Endothelial cell of umbilical vein (primary cell): ENCODE results near the gene ZNF736. TPM values are rescaled to one million over a fixed set of nuclear protein-coding genes. Genes with fewer than 3 reads are reported as not detected.
"Not testable (repeated sequence)": the region's sequence is repeated elsewhere in the genome, so short reads cannot be mapped to it uniquely, and the experiment has no call there.

ENCODE experiments used
- BruUV-seq: library from RNA; stranded (reverse); fragments of 400-500 nt; replicated peaks from 2 replicates; lab custom pipeline; 2021; lab: Mats Ljungman, UMichigan
- CTCF ChIA-PET: fragments of 300-600, 350-600 bp; sonication (Branson Sonifier 250); formaldehyde crosslinking; loops from one replicate; lab custom pipeline; 2021; ENCODE audit warnings: antibody characterized with exemption, inconsistent platforms; lab: Charles Lee
- POLR2A ChIA-PET: fragments of 300-600, 350-600 bp; sonication (Branson Sonifier 250); formaldehyde crosslinking; loops from one replicate; lab custom pipeline; 2021; ENCODE audit warnings: antibody characterized with exemption, inconsistent platforms; lab: Charles Lee
- DNase-seq: peaks from one replicate; pipeline ENCODE4 v3.0.0-alpha.2; 2011; ENCODE audit warnings: low read depth, low spot score
- FAIRE-seq: peaks from 2 replicates; lab custom pipeline; 2011; peaks lifted over from hg19 to GRCh38; lab: Jason Lieb, UNC
- H2AFZ ChIP-seq: 2 replicates; pipeline ENCODE4 v1.6.0; 2012; ENCODE audit warnings: low read depth, low read length, control low read depth, inconsistent platforms
- H3K27ac ChIP-seq: 2 replicates; pipeline ENCODE4 v1.5.1; 2011; ENCODE audit warnings: low read depth, mild to moderate bottlenecking, control low read depth, low read length, moderate library complexity; ENCODE audit not compliant: insufficient read depth
- H3K27me3 ChIP-seq, 2 experiments: 2 replicates each; pipeline versions ENCODE4 v1.6.0 to v1.6.1; 2011; ENCODE audit warnings: low read length in 2 of 2, mixed read lengths in 1 of 2; ENCODE audit not compliant: control insufficient read depth in 2 of 2, insufficient read depth in 2 of 2
- H3K36me3 ChIP-seq, 2 experiments: 2 replicates in 1 of 2; 3 replicates in 1 of 2; pipeline ENCODE4 v1.5.1; 2011; ENCODE audit warnings: low read length in 2 of 2, mild to moderate bottlenecking in 1 of 2, moderate library complexity in 1 of 2; ENCODE audit not compliant: control insufficient read depth in 2 of 2, insufficient read depth in 2 of 2; ENCODE audit errors: extremely low read depth in 1 of 2
- H3K4me1 ChIP-seq: 3 replicates; pipeline ENCODE4 v1.5.1; 2011; ENCODE audit warnings: mild to moderate bottlenecking, low read length; ENCODE audit not compliant: control insufficient read depth, insufficient read depth; ENCODE audit errors: extremely low read depth
- H3K4me2 ChIP-seq: 2 replicates; pipeline ENCODE4 v1.6.1; 2011; ENCODE audit warnings: low read length, control low read depth, mixed read lengths; ENCODE audit not compliant: insufficient read depth
- H3K4me3 ChIP-seq, 3 experiments: fragments of 200-600 bp in 1 of 3; sonication (generic), shearing (Covaris generic) in 1 of 3; replicated peaks in 1 of 3; 2 replicates each; pipeline ENCODE4 v1.5.1; 2011 to 2016; ENCODE audit warnings: control low read depth in 3 of 3, low read length in 3 of 3, mild to moderate bottlenecking in 2 of 3, inconsistent platforms in 1 of 3, low read depth in 1 of 3, moderate library complexity in 1 of 3; ENCODE audit not compliant: insufficient read depth in 1 of 3
- H3K79me2 ChIP-seq: 2 replicates; pipeline ENCODE4 v1.6.0; 2012; ENCODE audit warnings: low read length, inconsistent platforms; ENCODE audit not compliant: control insufficient read depth, insufficient read depth
- H3K9ac ChIP-seq: replicated peaks from 2 replicates; pipeline ENCODE3; 2011; ENCODE audit warnings: low read length, control low read depth; ENCODE audit not compliant: insufficient read depth; ENCODE audit errors: extremely low read depth
- H3K9me1 ChIP-seq: replicated peaks from 3 replicates; pipeline ENCODE4 v1.6.0; 2011; ENCODE audit warnings: mild to moderate bottlenecking, low read length; ENCODE audit not compliant: control insufficient read depth, insufficient read depth; ENCODE audit errors: extremely low read depth
- H3K9me3 ChIP-seq: replicated peaks from 2 replicates; pipeline ENCODE4 v1.5.1; 2012; ENCODE audit warnings: low read length, inconsistent platforms; ENCODE audit not compliant: control insufficient read depth, insufficient read depth
- H4K20me1 ChIP-seq: replicated peaks from 2 replicates; pipeline ENCODE3; 2011; ENCODE audit warnings: mild to moderate bottlenecking, low read length; ENCODE audit not compliant: control insufficient read depth, insufficient read depth; ENCODE audit errors: extremely low read depth
- CTCF ChIP-seq, 2 donors: IDR thresholded peaks; 1 replicate in 1 of 2; 2 replicates in 1 of 2; pipeline ENCODE4 v1.5.1; 2011; ENCODE audit warnings: low read length in 2 of 2, mild to moderate bottlenecking in 2 of 2, moderate library complexity in 2 of 2, control low read depth in 1 of 2, inconsistent platforms in 1 of 2, low read depth in 1 of 2; ENCODE audit not compliant: insufficient read depth in 1 of 2; ENCODE audit errors: extremely low read depth in 1 of 2
- EZH2 ChIP-seq: IDR thresholded peaks from 2 replicates; pipeline ENCODE4 v1.6.1; 2012; ENCODE audit warnings: borderline replicate concordance, low read depth, mild to moderate bottlenecking, moderate library complexity, low read length, inconsistent platforms; ENCODE audit not compliant: severe bottlenecking
- FOS ChIP-seq: IDR thresholded peaks from 2 replicates; pipeline ENCODE4 v1.6.1; 2011; ENCODE audit warnings: mild to moderate bottlenecking, low read length, moderate library complexity, borderline replicate concordance; ENCODE audit not compliant: insufficient read depth
- GATA2 ChIP-seq: IDR thresholded peaks from 2 replicates; pipeline ENCODE4 v1.7.0; 2011; ENCODE audit warnings: low read depth, mild to moderate bottlenecking, moderate library complexity, mixed read lengths, low read length; ENCODE audit not compliant: insufficient read length, insufficient read depth
- JUN ChIP-seq: IDR thresholded peaks from 2 replicates; pipeline ENCODE4 v1.6.1; 2011; ENCODE audit warnings: borderline replicate concordance, low read depth; ENCODE audit not compliant: insufficient read length, insufficient read depth
- MAX ChIP-seq: IDR thresholded peaks from 2 replicates; pipeline ENCODE4 v1.6.1; 2011; ENCODE audit not compliant: insufficient read depth, insufficient read length
- MYC ChIP-seq: IDR thresholded peaks from one replicate; pipeline ENCODE4 v1.6.1; 2011; ENCODE audit warnings: mild to moderate bottlenecking, low read depth, low read length
- POLR2A ChIP-seq: IDR thresholded peaks from 2 replicates; pipeline ENCODE4 v1.6.1; 2012; ENCODE audit warnings: low read depth, mild to moderate bottlenecking, control low read depth, low read length
- POLR2AphosphoS5 ChIP-seq: IDR thresholded peaks from 2 replicates; pipeline ENCODE4 v1.6.1; 2012; ENCODE audit warnings: low read depth, mild to moderate bottlenecking, control low read depth, low read length, moderate library complexity; ENCODE audit not compliant: insufficient read depth
- dilution Hi-C: fragments of 300-500 bp; cut with MboI; formaldehyde crosslinking; loops from one replicate; pipeline ENCODE4 v1.15.0; 2019; ENCODE audit warnings: low sequenced_read_pairs; ENCODE audit not compliant: extremely low pct_ligation_motif_present
- intact Hi-C: fragments of 100-400 bp; cut with micrococcal nuclease; formaldehyde crosslinking; loops from one replicate; pipeline ENCODE4 v1.10.0; 2022
- polyA plus RNA-seq, 4 experiments: library from polyadenylated mRNA; depleted of rRNA in 3 of 4; stranded (reverse) in 3 of 4; unstranded in 1 of 4; fragments of >200 nt; gene quantifications; 2 replicates each; pipeline versions ENCODE4 v1.2.1 to v1.2.3, GENCODE V29; 2011 to 2012; ENCODE audit warnings: missing spikeins in 1 of 4
- total RNA-seq: library from RNA; stranded (reverse); gene quantifications from 2 replicates; pipeline ENCODE4 v1.2.3, GENCODE V29; 2021

ZNF736 gene
- total and polyA plus RNA-seq, 2 donors (not counting 3 experiments of a cell fraction or from before 2014, with no cell fraction given), result 1.2 to 9.0 TPM

GRCh38 chr7:64294701-64295420, 18.9 kb upstream of the ZNF736 start:
- dilution Hi-C loops, result no loop called here

GRCh38 chr7:64297418-64297817, 16.3 kb upstream of the ZNF736 start:
- FAIRE-seq, H3K4me1 ChIP-seq, BruUV-seq, H3K27ac ChIP-seq, DNase-seq, H3K36me3 ChIP-seq, H3K9me1 ChIP-seq, H3K9ac ChIP-seq, POLR2A ChIA-PET, dilution Hi-C loops, H3K4me2 ChIP-seq, H3K27me3 ChIP-seq, H4K20me1 ChIP-seq, H2AFZ ChIP-seq, intact Hi-C loops, CTCF ChIA-PET, H3K4me3 ChIP-seq, H3K79me2 ChIP-seq, H3K9me3 ChIP-seq: not testable (repeated sequence)

More at GRCh38 chr7:64294701-64295420, 18.9 kb upstream of the ZNF736 start:
- H3K79me2 ChIP-seq, result no peaks in the 10 kb centered on the region
- TF ChIP-seq GATA2, result no peak
- no peak for TF ChIP-seq EZH2
- TF ChIP-seq POLR2A, result no peak
- TF ChIP-seq CTCF (IDR thresholded peaks at IDR 0.05; ENCODE audit: extremely low read depth in 1 of 2, insufficient read depth in 1 of 2, low read depth in 1 of 2, low read length in 2 of 2), result no peak
- TF ChIP-seq MAX, result no peak
- no peak for TF ChIP-seq JUN
- TF ChIP-seq FOS, result no peak
- TF ChIP-seq POLR2AphosphoS5, result no peak
- TF ChIP-seq MYC, result no peak
- H4K20me1 ChIP-seq, result no peaks in the 10 kb centered on the region
- peaks cover 2% of the 10 kb centered on the region for H3K9me3 ChIP-seq
- no peak for DNase-seq
- H3K27me3 ChIP-seq, result no peaks in the 10 kb centered on the region
- CTCF ChIA-PET, result no interaction called here
- H3K9ac ChIP-seq, result no peak overlapping the region
- no peaks in the 10 kb centered on the region for H3K9me1 ChIP-seq
- POLR2A ChIA-PET, result no interaction called here
- H3K27ac ChIP-seq, result no peak overlapping the region
- no peak overlapping the region for H2AFZ ChIP-seq
- no peaks in the 10 kb centered on the region for H3K36me3 ChIP-seq
- H3K4me3 ChIP-seq, result no peak overlapping the region
- FAIRE-seq, result no peak
- intact Hi-C loops, result no loop called here
- H3K4me2 ChIP-seq, result no peak overlapping the region
- H3K4me1 ChIP-seq, result no peaks in the 10 kb centered on the region
- no TSS peak for BruUV-seq
